M059J (cell line): Measurements from ENCODE around the gene ATL1. TPM values are rescaled to one million over a fixed set of nuclear protein-coding genes. Genes with fewer than 3 reads are reported as not detected.

ENCODE experiments used
- total RNA-seq: library from RNA; depleted of rRNA; stranded (reverse); fragments of >200 nt; shearing (Covaris generic); gene quantifications from 2 replicates; pipeline ENCODE4 v1.2.3, GENCODE V29; 2014; rRNA removed

ATL1 gene
- total RNA-seq, 1 experiment from 2014 or later, result 0.44 TPM

Other genes with a start within 250 kb of the ATL1 start
- gene L2HGDH, start 247.9 kb upstream of the ATL1 start, total RNA-seq, result 4.3 and 9.9 TPM in 2 replicates
- 5.5 and 16.8 TPM in 2 replicates for gene DMAC2L, start 247.8 kb upstream of the ATL1 start, total RNA-seq
- gene CDKL1, start 163.3 kb upstream of the ATL1 start, total RNA-seq, result 1.7 and 3.7 TPM in 2 replicates
- gene MAP4K5, start 27.6 kb upstream of the ATL1 start, total RNA-seq, result 58.2 and 75.4 TPM in 2 replicates
- 9.2 and 14.1 TPM in 2 replicates for gene SAV1, start 108.2 kb downstream of the ATL1 start, total RNA-seq